ENCODE data around the gene ATAD2B. TPM values are rescaled to one million over a fixed set of nuclear protein-coding genes. Genes with fewer than 3 reads are reported as not detected.

ATAD2B gene
- total and polyA plus RNA-seq, 2 of the 8 experiments (the other 6 are each of a cell fraction or from before 2014, with no cell fraction given), result 3.4 to 16.1 TPM

- TF ChIP-seq GTF2F1 (IDR thresholded peaks at IDR 0.05; ENCODE audit: borderline replicate concordance, low read depth, low read length) (no peak), CHD2 (IDR thresholded peaks at IDR 0.05; ENCODE audit: low read length) (no peak), JUN (IDR thresholded peaks at IDR 0.05; ENCODE audit: low read depth, low read length) (no peak), EZH2 (IDR thresholded peaks at IDR 0.05; ENCODE audit: low read depth, low read length, severe bottlenecking) (no peak), JUND (IDR thresholded peaks at IDR 0.05; ENCODE audit: low read length) (no peak), YY1 (IDR thresholded peaks at IDR 0.05; ENCODE audit: low read depth, low read length) (no peak), NANOG (IDR thresholded peaks at IDR 0.05; ENCODE audit: insufficient read depth, low read depth, low read length, poor library complexity, severe bottlenecking) (no peak), MAFK (IDR thresholded peaks at IDR 0.05; ENCODE audit: low read depth, low read length) (no peak), SAP30 (IDR thresholded peaks at IDR 0.05; ENCODE audit: insufficient read depth, insufficient replicate concordance, low read length) (no peak), GABPA (IDR thresholded peaks at IDR 0.05; ENCODE audit: borderline replicate concordance, insufficient read depth, low read length) (no peak), ZNF274 (IDR thresholded peaks at IDR 0.05; ENCODE audit: borderline replicate concordance, extremely low read depth, low read length) (no peak), FOSL1 (IDR thresholded peaks at IDR 0.05; ENCODE audit: insufficient read depth, low read depth, low read length) (no peak)
Measured at GRCh38 chr2:23944527-23944926, 17.6 kb upstream of the ATAD2B start (continued).

All from H1 (cell line).